Left renal cortex interstitium (tissue), 4 donors: Measurements from ENCODE around the gene ZC3H15. TPM values are rescaled to one million over a fixed set of nuclear protein-coding genes. Genes with fewer than 3 reads are reported as not detected.
"Not testable (repeated sequence)": the region's sequence is repeated elsewhere in the genome, so short reads cannot be mapped to it uniquely, and the experiment has no call there.

Source experiments
- DNase-seq, 4 donors: peaks; one replicate each; pipeline ENCODE4 v3.0.0-alpha.2; 2013; ENCODE audit warnings: low read depth in 4 of 4, low spot score in 2 of 4, missing footprints in 1 of 4
- polyA plus RNA-seq, 4 donors: library from polyadenylated mRNA; unstranded; fragments of 120-200 nt; gene quantifications; one replicate each; pipeline ENCODE4 v1.2.1, GENCODE V29; 2013; ENCODE audit not compliant: insufficient read length in 4 of 4

ZC3H15 gene
- 100 to 1,000 TPM in 3 of 4 donors, 10 to 100 TPM in 1; 99.7 to 129 (median 117) TPM for polyA plus RNA-seq

DNA sequence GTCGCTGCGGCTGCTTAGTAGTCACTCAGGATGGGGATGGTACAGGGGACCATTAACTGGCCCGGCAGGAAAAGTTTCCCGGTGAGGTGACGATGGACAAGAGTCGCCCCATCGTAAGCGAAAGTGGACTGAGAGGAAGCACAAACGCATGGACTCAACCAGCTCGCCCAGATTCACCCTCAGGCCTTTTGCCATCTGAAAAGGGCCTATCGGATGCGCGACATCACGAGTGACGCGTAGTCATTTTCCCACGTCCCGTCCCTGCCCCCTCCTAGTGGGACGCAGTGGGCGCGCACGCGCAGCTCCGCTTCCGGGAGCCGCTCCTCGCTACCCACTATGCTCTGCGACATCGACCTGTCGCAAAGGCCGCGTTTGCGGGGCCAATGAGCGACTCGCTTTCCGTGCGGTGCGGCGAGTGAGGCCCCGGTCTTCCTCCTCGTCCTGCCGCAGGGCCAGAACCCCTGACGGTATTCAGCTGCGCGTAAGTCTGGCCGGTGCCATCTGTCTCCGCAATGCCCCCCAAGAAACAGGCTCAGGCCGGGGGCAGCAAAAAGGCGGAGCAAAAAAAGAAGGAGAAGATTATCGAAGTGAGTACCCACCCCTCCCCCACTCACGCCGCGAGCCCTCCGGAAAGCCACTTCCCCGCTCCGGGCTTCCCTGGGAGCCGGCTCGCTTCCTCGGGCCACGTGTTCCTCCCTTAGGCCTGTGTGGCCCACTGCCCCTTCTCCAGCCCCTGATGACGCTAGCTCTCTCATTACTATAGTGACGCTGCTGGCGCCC is at the start of gene ZC3H15:
Gene ZC3H15 (plus strand): TSS at position 390 of the 780 bp plus-strand sequence. CDS start 123 bp downstream, at position 513.
- DNase-seq: peak; percentile 92 to 97 (median 94)

DNA sequence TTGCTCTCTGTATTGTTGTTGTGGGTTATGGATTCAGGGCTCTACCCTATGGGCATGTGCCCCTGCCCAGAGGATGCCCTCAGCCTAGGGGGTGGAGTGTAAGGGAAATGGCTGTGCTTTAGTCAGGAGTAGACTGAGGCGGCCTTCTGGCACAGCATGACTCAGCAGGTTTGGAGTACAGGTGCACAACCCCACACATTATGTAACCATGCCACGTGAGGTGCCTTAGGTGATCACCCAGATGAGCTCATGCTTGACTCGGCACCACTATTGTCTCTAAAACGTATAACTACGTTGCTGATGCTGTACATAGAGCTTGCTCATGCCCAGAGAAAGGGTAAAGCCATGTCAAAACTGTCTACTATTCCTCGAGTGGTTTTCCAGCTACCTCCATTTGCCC is 48.3 kb upstream of the ZC3H15 start:
- DNase-seq: no peak

DNA sequence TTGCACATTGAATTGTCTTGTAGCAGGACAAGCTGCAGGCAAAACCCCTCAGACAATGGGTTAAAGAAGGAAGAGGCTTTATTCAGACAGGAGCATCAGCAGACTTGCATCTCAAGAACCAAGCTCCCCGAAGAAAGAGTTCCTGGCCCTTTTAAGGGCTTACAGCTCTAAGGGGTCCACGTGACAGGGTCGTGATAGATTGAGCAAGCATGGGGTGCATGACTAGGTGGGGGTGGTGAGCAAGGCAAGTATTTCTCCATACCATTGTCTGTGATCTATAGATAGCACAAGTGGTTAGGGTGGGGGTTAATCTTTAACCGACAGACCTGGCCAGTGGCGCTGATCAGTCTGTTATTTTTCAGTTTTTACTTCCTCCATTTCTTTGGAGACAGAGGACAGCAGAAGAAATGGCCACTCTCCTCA is 46.4 kb upstream of the ZC3H15 start:
- DNase-seq: not testable (repeated sequence)

DNA sequence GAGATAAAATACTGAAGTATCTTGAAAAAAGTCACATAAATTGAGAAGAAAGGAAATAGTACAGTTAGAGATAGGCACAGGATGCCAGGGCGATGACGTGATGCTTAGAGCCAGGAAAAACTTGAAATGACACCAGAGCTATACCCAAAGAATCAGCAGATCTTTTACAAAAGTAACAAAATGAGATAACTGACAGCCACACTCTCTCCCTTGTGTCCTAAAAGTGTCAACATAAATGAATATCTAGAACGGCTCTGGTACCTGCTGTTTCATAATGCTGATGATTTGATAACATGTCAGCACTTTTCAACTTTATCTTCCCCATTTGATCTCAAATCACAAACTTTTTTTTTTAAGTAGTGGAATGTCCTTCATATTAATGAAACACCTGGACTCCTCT is 45.6 kb upstream of the ZC3H15 start:
- DNase-seq: no peak

DNA sequence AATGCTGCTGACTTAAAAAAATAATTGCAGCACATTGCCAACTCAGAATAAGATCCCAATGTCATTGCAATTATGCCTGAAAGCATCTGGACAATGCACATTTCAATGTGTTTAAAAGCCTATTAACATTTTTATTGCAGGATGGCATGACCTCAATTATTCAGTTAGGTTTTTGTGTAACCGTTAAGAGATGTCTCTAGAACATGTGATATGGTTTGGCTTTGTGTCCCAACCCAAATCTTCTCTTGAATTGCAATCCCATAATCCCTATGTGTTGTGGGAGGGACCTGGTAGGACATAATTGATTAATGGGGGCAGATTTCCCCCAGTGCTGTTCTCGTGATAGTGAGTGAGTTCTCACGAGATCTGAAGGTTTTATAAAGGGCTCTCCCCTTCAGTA is 43.2 kb upstream of the ZC3H15 start:
- DNase-seq: no peak

DNA sequence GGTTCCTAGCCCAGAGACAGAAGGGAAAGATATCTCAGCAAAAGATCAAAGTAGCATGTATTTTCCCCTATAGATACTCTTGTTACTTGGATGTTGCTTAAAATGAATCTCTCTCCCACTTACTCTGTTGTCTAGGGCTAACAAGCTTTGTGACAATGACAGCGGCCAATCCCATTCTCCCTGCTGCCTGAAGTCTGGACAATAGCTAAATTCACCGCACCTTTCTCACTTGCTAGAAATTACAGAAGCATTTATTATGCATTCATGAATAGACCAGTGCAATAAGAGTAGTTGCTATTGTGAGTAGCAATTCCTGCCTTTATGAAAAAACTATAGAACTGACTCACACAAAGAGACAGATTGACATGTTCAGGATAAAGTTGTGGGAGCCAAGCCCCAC is 42.2 kb upstream of the ZC3H15 start:
- DNase-seq: no peak

DNA sequence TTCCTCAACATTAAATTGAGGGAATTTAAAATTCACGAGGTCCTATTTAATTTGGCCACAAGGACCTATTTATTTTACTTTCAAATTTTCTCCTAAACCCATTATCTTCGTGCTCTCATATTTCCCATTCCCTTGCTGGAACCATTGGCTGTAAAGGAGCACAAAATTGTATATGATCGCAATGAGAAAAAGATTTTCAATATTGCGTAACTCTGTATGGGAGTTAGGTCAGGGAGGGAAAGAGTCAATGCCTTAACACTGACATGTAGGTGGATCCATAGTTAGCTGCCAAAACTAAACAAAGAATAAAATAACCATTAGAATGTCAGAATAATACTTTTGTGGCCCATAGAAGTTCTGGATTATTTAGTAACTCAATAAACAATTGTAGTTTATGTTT is 40.6 kb upstream of the ZC3H15 start:
- no peak for DNase-seq

DNA sequence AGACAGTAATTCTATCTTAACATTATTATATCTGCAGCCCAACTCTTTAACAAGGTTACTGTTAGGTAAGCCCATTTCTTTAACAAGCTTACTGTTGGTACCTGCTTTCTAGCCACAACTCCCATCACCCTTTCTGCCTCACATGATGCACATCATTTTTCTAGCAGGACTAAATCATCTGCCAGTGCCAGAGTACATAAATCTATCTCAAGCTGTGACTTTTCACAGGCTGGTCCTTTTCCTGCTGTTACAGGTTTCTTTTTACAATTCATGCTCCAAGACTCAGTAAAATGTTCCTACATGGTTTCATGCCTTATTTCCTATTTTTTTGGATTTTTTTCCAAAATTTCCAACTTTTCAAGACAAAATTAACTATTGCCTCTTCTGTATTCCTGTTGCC is 30.4 kb upstream of the ZC3H15 start:
- no peak for DNase-seq

DNA sequence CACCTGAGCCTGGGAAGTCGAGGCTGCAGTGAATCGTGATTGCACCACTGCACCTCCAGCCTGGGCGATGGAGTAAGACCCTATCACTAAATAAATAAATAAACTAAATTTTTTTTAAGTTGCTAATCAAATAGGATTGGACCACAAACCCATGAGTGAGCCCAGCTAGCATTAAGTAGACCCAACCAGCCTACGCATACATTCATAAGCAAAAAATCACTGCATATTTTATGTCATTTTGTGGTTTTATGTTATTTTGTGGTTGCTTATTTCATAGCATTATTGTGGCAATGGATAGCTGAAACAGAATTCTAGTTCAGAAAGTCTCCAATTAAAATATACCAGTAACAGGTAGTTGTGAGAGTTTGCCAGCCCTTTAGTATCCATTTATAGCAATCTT is 29.1 kb upstream of the ZC3H15 start:
- DNase-seq: no peak

DNA sequence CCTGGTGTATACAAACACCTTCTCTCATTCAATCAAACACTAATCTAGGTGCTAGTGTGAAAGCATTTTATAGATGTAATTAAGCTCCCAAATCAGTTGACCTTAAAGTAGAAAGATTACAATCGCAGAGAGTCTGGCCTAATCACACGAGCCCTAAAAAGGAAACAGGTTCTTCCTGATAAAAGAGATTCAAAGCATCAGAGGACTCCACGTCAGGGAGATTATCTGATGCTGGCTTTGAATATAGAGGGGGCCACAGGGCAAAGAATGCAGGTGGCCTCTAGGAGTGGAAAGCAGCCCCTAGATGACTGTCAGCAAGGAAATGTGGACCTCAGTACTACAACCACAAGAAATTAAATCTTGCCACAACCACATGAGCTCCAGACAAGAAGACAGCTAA is 28.2 kb upstream of the ZC3H15 start:
- DNase-seq: no peak

DNA sequence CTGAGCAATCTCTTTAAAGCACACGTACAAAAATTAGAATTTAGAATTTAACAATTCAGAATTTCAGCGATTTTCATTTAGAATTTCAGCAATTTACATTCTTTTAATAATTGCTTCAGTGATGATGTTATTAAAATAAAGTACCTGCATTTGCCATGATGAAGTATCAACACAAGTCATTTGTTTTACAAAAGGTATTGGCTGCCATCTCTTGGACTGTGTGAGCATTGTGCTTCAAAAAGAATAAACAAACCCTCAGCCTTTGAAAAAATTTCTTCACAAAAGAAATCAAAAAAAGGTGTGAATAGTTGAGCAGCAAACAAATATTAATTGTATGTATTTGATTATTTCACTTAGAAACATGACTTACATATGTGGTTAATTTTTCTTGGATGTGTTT is 27.1 kb upstream of the ZC3H15 start:
- no peak for DNase-seq

DNA sequence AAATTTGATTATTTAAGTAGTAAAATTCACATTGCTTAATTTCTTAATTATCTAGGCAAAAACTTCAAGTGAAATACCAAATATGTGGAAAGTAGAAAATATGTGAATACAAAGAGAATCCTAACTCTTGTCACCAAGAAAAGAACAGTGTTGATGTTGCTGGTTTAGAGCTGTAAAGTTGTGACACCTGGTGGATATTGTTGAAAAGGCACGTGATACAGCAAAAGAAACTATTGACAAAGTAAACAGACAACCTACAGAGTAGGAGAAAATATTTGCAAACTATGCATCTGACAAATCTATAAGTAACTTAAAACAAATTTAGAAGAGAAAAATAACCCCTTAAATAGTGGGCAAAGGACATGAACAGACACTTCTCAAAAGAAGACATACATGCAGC is 25.6 kb upstream of the ZC3H15 start:
- no peak for DNase-seq

DNA sequence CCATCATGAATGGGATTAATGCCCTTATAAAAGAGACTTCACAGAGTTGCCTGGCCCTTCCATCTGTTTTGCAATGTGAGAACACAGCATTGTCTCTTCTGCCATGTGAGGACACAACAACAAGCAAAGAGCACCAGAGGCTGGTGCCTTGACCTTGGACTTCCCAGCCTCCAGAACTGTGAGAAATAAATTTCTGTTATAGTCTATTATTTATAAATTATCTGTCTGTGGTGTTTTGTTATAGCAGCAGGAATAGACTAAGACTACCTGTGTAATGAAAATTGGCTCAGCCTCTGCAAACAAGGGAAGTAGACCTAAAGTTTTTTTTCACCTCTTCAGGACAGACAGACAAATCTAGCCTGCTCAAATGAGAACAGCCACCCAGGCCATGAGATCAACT is 19.3 kb upstream of the ZC3H15 start:
- no peak for DNase-seq

DNA sequence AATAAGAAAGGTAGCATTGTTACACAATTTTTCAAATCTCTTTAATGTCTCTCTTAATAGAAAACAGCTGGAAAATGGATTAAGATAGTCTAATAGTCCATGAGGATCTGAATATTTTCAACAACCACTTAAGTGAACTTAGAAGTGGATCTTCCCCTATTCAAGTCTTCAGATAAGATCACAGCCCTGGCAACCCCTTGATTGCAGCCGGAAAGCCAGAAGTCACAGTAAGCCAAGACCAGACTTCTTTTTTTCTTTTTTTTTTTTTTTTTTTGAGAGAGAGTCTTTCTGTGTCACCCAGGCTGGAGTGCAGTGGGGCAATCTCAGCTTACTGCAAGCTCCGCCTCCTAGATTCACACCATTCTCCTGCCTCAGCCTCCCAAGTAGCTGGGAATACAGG is 18.6 kb upstream of the ZC3H15 start:
- DNase-seq: no peak

DNA sequence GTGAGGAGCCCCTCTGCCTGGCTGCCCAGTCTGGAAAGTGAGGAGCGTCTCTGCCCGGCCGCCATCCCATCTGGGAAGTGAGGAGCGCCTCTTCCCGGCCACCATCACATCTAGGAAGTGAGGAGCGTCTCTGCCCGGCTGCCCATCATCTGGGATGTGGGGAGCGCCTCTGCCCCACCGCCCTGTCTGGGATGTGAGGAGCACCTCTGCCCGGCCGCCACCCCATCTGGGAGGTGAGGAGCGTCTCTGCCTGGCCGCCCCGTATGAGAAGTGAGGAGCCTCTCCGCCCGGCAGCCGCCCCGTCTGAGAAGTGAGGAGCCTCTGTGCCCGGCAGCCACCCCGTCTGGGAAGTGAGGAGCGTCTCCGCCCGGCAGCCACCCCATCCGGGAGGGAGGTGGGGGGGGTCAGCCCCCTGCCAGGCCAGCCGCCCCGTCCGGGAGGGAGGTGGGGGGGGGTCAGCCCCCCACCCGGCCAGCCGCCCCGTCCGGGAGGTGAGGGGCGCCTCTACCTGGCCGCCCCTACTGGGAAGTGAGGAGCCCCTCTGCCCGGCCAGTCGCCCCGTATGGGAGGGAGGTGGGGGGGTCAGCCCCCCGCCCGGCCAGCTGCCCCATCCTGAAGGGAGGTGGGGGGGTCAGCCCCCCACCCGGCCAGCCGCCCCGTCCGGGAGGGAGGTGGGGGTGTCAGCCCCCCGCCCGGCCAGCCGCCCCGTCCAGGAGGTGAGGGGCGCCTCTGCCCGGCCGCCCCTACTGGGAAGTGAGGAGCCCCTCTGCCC is 13.2 kb upstream of the ZC3H15 start:
- DNase-seq: not testable (repeated sequence)

DNA sequence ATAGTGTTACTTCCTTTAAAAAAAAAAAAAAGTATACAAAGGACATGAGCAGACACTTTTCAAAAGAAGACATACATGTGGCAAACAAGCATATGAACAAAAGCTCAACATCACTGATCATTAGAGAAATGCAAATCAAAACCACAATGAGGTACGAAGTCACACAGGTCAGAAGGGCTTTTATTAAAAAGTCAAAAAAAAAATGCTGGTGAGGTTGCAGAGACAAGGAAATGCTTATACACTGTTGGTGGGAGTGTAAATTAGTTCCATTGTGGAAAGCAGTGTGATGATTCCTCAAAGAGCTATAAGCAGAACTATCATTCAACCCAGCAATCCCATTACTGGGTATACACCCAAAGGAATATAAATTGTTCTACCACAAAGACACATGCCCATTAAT is 11.8 kb upstream of the ZC3H15 start:
- DNase-seq: not testable (repeated sequence)

DNA sequence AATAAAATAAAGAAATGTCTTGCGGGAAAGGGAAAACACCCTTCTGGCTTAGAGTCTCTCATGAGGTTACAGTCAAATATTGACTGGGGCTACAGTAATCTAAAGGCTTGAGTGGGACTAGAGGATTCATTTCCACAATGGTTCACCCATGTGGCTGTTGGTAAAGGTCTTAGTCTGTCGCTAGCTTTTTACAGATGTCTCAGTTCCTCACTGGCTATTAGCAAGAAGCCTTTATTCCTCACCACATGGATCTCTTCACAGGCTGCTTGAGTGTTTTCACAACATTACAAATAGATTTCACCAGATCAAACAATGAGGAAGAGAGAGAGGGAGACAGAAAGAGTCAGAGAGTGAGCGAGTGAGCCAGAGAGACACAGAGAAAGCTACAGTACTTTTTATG is 8.3 kb upstream of the ZC3H15 start:
- no peak for DNase-seq

DNA sequence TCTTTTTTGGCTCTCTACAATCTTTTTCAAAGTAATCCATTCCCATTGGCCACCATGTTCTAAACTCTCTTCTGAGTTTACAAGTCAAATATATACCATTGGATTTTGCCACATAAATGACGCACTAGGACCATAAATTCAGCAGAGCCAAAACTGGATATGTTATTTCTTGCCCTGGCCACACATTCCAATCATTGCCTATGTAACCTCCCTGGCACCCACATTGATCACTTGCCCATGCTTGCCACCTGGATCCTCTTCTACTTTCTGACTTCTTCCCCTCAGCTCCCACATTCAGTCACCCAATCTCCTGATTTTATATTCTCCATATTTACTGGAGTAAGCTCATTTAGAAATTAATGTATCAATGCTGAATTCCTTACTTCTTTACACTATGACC is 5.1 kb upstream of the ZC3H15 start:
- no peak for DNase-seq

DNA sequence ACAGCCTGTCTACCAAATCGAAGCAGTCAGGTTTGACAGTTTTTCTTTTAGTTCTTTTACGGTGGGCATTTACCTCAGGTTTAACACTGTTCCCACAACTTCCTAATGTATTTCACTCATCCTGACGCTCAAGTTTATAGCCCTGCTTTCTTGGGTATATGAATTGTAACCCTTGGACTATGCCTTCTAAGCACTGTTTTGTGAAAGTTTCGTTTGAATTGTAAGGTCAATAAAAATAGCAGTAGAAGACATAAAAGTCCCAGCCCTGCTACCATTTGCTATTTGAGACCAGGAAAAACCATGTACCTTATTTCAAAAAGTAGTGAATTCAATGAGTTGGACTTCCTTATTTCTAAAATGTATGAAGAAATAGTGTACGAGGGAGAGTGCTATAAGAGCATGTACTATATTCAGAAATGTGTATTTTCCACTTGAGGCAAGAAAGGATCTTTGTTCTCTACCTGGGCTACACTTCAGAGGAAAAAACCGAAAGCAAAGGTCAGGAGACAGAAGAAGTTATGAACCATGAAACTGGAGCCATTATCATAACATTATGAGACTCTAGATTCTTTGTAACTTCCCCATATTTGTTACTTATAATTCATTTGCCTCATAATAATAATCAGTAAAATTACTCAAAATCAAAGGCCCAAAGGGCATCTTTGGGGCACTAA is 1.9 kb upstream of the ZC3H15 start:
- DNase-seq: no peak

DNA sequence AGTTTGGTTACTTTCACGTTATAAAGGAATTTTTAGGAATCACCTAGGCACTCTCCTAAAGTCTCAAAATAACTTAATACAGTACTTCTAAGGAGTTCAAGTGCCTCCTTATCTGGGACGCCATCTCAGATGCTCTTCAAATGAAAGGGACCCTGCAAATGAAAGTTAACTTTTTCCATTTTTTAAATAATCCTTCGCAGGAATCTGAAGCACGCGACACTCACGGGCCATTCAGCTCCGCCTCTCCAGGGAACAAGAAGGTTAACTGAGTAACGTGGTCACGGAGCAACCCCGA is 537 bp upstream of the ZC3H15 start:
- no peak for DNase-seq
